ENCODE data around the gene DUSP1. TPM values are rescaled to one million over a fixed set of nuclear protein-coding genes. Genes with fewer than 3 reads are reported as not detected.

DUSP1 gene
- total RNA-seq, 2 experiments from 2014 or later: 5.3 to 7.0 TPM

DNA sequence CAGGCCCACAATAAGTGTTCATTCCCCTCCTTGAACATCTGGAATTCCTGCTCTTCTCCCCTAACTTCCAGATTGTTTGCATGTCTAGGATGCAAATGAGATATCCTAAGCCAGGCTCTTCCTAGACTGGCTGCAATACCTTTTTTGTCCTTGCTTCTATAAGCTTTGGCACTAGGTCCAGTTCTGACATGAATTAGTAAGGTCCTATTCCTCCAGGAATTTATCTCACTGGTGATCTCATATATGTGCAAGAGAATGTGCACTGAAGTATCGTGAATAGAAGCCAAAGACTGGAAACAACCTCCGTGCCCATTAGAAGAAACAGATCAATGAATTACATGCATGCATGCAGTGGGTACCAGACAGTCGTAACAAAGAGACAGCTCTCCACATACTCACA is 25.2 kb downstream of the DUSP1 start:
- Histone ChIP-seq H3K4me2 (ENCODE audit: low read length) (no peak overlapping the region), H2AFZ (ENCODE audit: low read length) (no peak overlapping the region), H3K36me3 (ENCODE audit: insufficient read depth, low read length) (no peaks in the 10 kb centered on the region), H3K9me2 (ENCODE audit: insufficient read depth, low read length) (no peaks in the 10 kb centered on the region), H3K4me1 (ENCODE audit: insufficient read depth, low read length, poor library complexity, severe bottlenecking) (peaks cover 7% of the 10 kb centered on the region), H3K4me3 (ENCODE audit: low read depth, low read length, poor library complexity, severe bottlenecking) (no peak overlapping the region), H3K9me3 (ENCODE audit: low read length) (no peaks in the 10 kb centered on the region), H3K27ac (ENCODE audit: low read depth, low read length, poor library complexity, severe bottlenecking) (no peak overlapping the region), H3K79me2 (ENCODE audit: insufficient read depth, low read depth, low read length) (no peaks in the 10 kb centered on the region), H4K20me1 (ENCODE audit: insufficient read depth, low read length) (no peaks in the 10 kb centered on the region)
- ChIA-PET POLR2A (no interaction called here), CTCF (ENCODE audit: unreplicated experiment) (no interaction called here)
- no TSS peak for BruUV-seq (replicated peaks)
- DNase-seq (ENCODE audit: low spot score): no peak
- intact Hi-C loops (cut with micrococcal nuclease; ENCODE audit: unreplicated experiment): no loop called here
- TF ChIP-seq, protein P1, sequence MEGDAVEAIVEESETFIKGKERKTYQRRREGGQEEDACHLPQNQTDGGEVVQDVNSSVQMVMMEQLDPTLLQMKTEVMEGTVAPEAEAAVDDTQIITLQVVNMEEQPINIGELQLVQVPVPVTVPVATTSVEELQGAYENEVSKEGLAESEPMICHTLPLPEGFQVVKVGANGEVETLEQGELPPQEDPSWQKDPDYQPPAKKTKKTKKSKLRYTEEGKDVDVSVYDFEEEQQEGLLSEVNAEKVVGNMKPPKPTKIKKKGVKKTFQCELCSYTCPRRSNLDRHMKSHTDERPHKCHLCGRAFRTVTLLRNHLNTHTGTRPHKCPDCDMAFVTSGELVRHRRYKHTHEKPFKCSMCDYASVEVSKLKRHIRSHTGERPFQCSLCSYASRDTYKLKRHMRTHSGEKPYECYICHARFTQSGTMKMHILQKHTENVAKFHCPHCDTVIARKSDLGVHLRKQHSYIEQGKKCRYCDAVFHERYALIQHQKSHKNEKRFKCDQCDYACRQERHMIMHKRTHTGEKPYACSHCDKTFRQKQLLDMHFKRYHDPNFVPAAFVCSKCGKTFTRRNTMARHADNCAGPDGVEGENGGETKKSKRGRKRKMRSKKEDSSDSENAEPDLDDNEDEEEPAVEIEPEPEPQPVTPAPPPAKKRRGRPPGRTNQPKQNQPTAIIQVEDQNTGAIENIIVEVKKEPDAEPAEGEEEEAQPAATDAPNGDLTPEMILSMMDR (conservative IDR thresholded peaks at IDR 0.05; ENCODE audit: low read length): no peak
- no peak for TF ChIP-seq EZH2phosphoT487 (IDR thresholded peaks at IDR 0.05; ENCODE audit: borderline replicate concordance, low read depth, low read length)

DNA sequence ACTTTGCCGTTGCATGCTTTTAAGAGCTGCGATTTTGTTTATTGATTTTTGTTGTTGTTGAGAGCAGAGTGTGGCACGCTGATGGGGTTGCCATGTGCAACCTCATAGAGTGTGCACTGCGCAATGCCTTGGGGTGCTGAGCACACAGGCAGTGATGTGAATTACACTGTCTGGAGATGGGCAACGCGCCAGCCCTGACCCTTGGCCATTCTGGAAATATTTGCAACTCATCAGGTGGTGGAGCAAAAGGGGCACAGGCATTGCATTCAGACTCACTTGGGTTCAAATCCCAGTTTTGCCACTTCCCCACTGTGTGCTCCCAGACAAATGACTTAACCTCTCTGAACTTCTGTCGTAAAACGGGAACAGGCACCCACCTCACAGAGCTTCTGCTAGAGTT is 25.6 kb downstream of the DUSP1 start:
- DNase-seq (ENCODE audit: low spot score): no peak
- TF ChIP-seq, protein P1 (conservative IDR thresholded peaks at IDR 0.05; ENCODE audit: low read length): no peak
- no peak for TF ChIP-seq EZH2phosphoT487 (IDR thresholded peaks at IDR 0.05; ENCODE audit: borderline replicate concordance, low read depth, low read length)
- POLR2A ChIA-PET: no interaction called here
- CTCF ChIA-PET (ENCODE audit: unreplicated experiment): no interaction called here
- intact Hi-C loops (cut with micrococcal nuclease; ENCODE audit: unreplicated experiment): no loop called here
- no peaks in the 10 kb centered on the region for H4K20me1 ChIP-seq (ENCODE audit: insufficient read depth, low read length)
- H3K9me3 ChIP-seq (ENCODE audit: low read length): no peaks in the 10 kb centered on the region
- H3K79me2 ChIP-seq (ENCODE audit: insufficient read depth, low read depth, low read length): no peaks in the 10 kb centered on the region
- H3K4me1 ChIP-seq (ENCODE audit: insufficient read depth, low read length, poor library complexity, severe bottlenecking): peaks cover 7% of the 10 kb centered on the region
- no peak overlapping the region for H3K4me3 ChIP-seq (ENCODE audit: low read depth, low read length, poor library complexity, severe bottlenecking)
- H3K27ac ChIP-seq (ENCODE audit: low read depth, low read length, poor library complexity, severe bottlenecking): no peak overlapping the region
- no peaks in the 10 kb centered on the region for H3K9me2 ChIP-seq (ENCODE audit: insufficient read depth, low read length)
- no peaks in the 10 kb centered on the region for H3K36me3 ChIP-seq (ENCODE audit: insufficient read depth, low read length)
- BruUV-seq (replicated peaks): no TSS peak
- H3K4me2 ChIP-seq (ENCODE audit: low read length): no peak overlapping the region
- H2AFZ ChIP-seq (ENCODE audit: low read length): no peak overlapping the region

DNA sequence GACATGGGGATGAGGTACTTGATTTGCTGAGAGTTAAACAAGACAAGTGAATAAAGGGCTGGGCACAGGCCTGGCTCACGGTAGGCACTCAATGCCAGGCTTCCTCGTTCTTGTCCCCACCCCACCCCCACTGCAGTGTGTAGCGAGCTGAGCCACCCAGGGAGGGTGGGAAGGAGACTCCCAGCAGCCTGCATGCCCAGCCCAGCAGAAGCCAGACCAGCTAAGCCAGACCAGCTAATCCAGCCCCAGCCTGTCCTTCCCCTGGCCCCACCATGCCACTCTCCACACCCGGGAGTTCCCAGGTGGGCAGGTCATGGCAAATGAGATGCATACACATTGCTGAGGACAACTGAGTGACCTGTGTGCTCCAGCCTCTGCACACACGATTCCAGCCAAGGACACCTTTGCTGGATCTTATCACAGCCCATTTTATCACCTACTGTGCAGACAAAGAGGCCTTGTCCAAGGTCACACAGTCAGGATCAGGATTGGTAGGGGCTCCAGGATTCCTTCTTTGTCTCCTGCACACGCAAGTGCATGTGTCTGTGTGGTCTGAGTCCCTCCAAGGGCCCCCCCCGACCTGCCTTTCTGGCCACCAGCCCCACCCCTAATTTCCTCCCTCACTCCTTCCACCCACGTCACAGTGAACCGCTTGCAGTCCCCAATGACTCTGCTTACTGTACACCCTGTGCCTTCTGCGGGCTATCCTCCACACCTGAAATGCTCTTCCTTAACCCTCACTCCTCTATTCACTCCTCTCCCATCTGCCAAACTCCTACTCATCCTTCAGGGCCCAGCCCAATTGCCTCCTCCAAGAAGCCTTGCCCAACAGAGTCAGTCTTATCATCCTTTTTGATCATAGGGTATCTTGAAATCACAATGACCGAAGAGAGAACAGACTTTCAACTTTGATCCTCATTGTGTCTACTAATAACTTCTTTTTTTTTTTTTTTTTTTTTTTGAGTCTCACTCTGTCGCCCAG is 26.6 kb downstream of the DUSP1 start:
- POLR2A ChIA-PET: no interaction called here
- H3K9me3 ChIP-seq (ENCODE audit: low read length): no peaks in the 10 kb centered on the region
- no peak overlapping the region for H2AFZ ChIP-seq (ENCODE audit: low read length)
- CTCF ChIA-PET (ENCODE audit: unreplicated experiment): no interaction called here
- H3K9me2 ChIP-seq (ENCODE audit: insufficient read depth, low read length): no peaks in the 10 kb centered on the region
- H3K36me3 ChIP-seq (ENCODE audit: insufficient read depth, low read length): no peaks in the 10 kb centered on the region
- no peak for DNase-seq (ENCODE audit: low spot score)
- H3K79me2 ChIP-seq (ENCODE audit: insufficient read depth, low read depth, low read length): no peaks in the 10 kb centered on the region
- no peak overlapping the region for H3K4me3 ChIP-seq (ENCODE audit: low read depth, low read length, poor library complexity, severe bottlenecking)
- H3K27ac ChIP-seq (ENCODE audit: low read depth, low read length, poor library complexity, severe bottlenecking): no peak overlapping the region
- no peak overlapping the region for H3K4me2 ChIP-seq (ENCODE audit: low read length)
- H3K4me1 ChIP-seq (ENCODE audit: insufficient read depth, low read length, poor library complexity, severe bottlenecking): peaks cover 7% of the 10 kb centered on the region
- TF ChIP-seq EZH2phosphoT487 (IDR thresholded peaks at IDR 0.05; ENCODE audit: borderline replicate concordance, low read depth, low read length): no peak
- TF ChIP-seq, protein P1 (conservative IDR thresholded peaks at IDR 0.05; ENCODE audit: low read length): no peak
- no TSS peak for BruUV-seq (replicated peaks)
- H4K20me1 ChIP-seq (ENCODE audit: insufficient read depth, low read length): no peaks in the 10 kb centered on the region
- intact Hi-C loops (cut with micrococcal nuclease; ENCODE audit: unreplicated experiment): no loop called here
